ENCODE results near the gene TDRD10.

DNA sequence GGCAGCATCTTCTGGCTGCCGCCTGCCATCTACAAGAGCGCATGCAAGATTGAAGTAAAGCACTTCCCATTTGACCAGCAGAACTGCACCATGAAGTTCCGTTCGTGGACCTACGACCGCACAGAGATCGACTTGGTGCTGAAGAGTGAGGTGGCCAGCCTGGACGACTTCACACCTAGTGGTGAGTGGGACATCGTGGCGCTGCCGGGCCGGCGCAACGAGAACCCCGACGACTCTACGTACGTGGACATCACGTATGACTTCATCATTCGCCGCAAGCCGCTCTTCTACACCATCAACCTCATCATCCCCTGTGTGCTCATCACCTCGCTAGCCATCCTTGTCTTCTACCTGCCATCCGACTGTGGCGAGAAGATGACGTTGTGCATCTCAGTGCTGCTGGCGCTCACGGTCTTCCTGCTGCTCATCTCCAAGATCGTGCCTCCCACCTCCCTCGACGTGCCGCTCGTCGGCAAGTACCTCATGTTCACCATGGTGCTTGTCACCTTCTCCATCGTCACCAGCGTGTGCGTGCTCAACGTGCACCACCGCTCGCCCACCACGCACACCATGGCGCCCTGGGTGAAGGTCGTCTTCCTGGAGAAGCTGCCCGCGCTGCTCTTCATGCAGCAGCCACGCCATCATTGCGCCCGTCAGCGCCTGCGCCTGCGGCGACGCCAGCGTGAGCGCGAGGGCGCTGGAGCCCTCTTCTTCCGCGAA, 69.4 kb downstream of the TDRD10 start:
- TF ChIP-seq GATA2 (IDR thresholded peaks at IDR 0.05; ENCODE audit: low read depth, low read length) (no peak), GATA3 (IDR thresholded peaks at IDR 0.05; ENCODE audit: low read depth, low read length) (no peak)

All from SH-SY5Y (cell line).